GM19239 (cell line): Measurements from ENCODE around the gene BRF1.

Experiments
- DNase-seq: peaks from one replicate; pipeline ENCODE4 v3.0.0; 2011; ENCODE audit warnings: low spot score; ENCODE audit not compliant: insufficient read length
- FAIRE-seq: peaks from 2 replicates; lab custom pipeline; 2011; peaks lifted over from hg19 to GRCh38; lab: Jason Lieb, UNC

Gene BRF1

GRCh38 chr14:105271224-105271890 lies 29.4 kb downstream of the BRF1 start:
- DNase-seq (no peak), FAIRE-seq (no peak)

GRCh38 chr14:105269405-105269804 lies 31.4 kb downstream of the BRF1 start:
- FAIRE-seq = no peak
- DNase-seq = no peak

- DNase-seq (no peak), FAIRE-seq (no peak)
Measured at GRCh38 chr14:105268736-105269354, 32.0 kb downstream of the BRF1 start.

- no peak for FAIRE-seq
- DNase-seq = no peak
Measured at GRCh38 chr14:105267820-105268548, 32.8 kb downstream of the BRF1 start.

GRCh38 chr14:105261781-105262180 lies 39.0 kb downstream of the BRF1 start:
- no peak for DNase-seq
- FAIRE-seq = no peak

GRCh38 chr14:105260959-105261358 lies 39.8 kb downstream of the BRF1 start:
- DNase-seq (no peak), FAIRE-seq (no peak)

GRCh38 chr14:105258846-105259245 lies 42.0 kb downstream of the BRF1 start:
- DNase-seq (no peak), FAIRE-seq (no peak)

- no peak for FAIRE-seq
- no peak for DNase-seq
Measured at GRCh38 chr14:105257464-105257863, 43.3 kb downstream of the BRF1 start.

GRCh38 chr14:105256292-105256960 lies 44.4 kb downstream of the BRF1 start:
- FAIRE-seq (no peak), DNase-seq (no peak)

- DNase-seq = no peak
- peak; percentile 56 for FAIRE-seq
Measured at GRCh38 chr14:105255021-105255507, 45.7 kb downstream of the BRF1 start.

GRCh38 chr14:105253329-105253682 lies 47.5 kb downstream of the BRF1 start:
- DNase-seq (no peak), FAIRE-seq (no peak)

GRCh38 chr14:105252552-105253328 lies 48.1 kb downstream of the BRF1 start:
- DNase-seq = no peak
- no peak for FAIRE-seq

GRCh38 chr14:105251920-105252319 lies 48.9 kb downstream of the BRF1 start:
- DNase-seq = no peak
- no peak for FAIRE-seq

- FAIRE-seq (no peak), DNase-seq (no peak)
Measured at GRCh38 chr14:105250986-105251385, 49.8 kb downstream of the BRF1 start.

GRCh38 chr14:105250008-105250366 lies 50.8 kb downstream of the BRF1 start:
- DNase-seq (no peak), FAIRE-seq (no peak)

GRCh38 chr14:105249182-105250007 lies 51.4 kb downstream of the BRF1 start:
- FAIRE-seq = no peak
- DNase-seq = no peak

GRCh38 chr14:105248368-105249181 lies 52.2 kb downstream of the BRF1 start, which contains the start of gene BTBD6:
Gene BTBD6, plus strand, starts transcription at chr14:105248533. Its CDS starts 179 bp downstream, at chr14:105248712.
- peak; percentile 68 for FAIRE-seq
- peak; percentile 99 for DNase-seq

- no peak for DNase-seq
- FAIRE-seq = no peak
Measured at GRCh38 chr14:105247715-105248367, 53.0 kb downstream of the BRF1 start.
